NCI-H460 (cell line): ENCODE measurements around the gene RNGTT. TPM values are rescaled to one million over a fixed set of nuclear protein-coding genes. Genes with fewer than 3 reads are reported as not detected.
A peak's percentile ranks its signal among the peaks of the same experiment; 100 is the strongest.
"Not testable (repeated sequence)": the region's sequence is repeated elsewhere in the genome, so short reads cannot be mapped to it uniquely, and the experiment has no call there.

Source experiments
- DNase-seq: peaks from one replicate; pipeline ENCODE4 v3.0.0-alpha.2; 2016; ENCODE audit warnings: low read depth; ENCODE audit errors: extremely low read depth
- total RNA-seq: library from RNA; depleted of rRNA; stranded (reverse); fragments of >200 nt; shearing (Covaris generic); gene quantifications from 2 replicates; pipeline ENCODE4 v1.2.3, GENCODE V29; 2014

RNGTT gene
- total RNA-seq, 1 experiment from 2014 or later, result 24.1 TPM

DNA sequence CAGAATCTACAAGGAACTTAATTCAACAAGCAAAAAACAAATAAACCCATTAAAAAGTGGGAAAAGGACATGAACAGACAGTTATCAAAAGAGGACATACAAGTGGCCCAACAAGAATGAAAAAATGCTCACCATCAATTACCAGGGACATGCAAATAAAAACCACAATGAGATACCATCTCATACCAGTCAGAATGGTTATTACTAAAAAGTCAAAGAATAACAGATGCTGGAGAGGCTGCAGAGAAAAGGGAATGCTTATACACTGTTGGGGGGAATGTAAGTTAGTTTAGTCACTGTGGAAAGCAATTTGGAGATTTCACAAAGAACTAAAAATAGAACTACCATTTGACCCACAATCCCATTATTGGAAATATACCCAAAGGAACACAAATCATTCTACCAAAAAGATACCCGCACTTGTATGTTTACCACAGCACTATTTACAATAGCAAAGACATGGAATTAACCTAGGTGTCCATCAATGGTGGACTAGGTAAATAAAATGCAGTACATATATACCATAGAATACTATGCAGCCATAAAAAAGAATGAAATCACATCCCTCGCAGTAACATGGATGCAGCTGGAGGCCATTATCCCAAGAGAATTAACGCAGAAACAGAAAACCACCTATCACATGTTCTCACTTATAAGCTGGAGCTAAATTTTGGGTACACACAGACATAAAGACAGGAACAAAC lies 48.4 kb downstream of the RNGTT start:
- DNase-seq, result no peak

DNA sequence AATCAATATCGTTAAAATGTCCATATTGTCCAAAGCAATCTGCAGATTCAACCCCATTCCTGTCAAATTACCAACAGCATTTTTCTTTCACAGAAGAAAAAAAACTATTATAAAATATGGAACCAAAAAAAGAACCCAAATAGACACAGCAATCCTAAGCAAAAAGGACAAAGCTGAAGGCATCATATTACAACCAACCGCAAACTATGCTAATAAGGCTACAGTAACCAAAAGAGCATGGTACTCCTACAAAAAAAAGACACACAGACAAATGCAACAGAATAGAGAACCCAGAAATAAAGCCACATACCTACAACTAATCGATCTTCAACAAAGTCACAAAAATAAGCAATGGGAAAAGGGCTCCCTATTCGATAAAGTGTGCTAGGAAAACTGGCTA lies 49.2 kb downstream of the RNGTT start:
- no peak for DNase-seq

DNA sequence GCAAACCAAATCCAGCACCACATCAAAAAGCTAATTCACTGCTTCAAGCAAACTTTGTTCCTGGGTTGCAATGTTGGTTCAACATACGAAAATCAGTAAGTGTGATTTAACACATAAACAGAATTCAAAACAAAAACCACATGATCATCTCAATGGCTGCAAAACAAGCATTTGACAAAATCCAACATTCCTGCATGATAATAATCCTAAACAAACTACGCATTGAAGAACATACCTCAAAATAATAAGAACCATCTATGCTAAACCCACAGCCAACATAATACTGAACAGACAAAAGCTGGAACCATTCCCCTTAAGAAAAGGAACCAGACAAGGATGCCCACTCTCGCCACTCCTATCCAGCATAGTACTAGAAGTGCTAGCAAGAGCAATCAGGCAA lies 49.9 kb downstream of the RNGTT start:
- no peak for DNase-seq

DNA sequence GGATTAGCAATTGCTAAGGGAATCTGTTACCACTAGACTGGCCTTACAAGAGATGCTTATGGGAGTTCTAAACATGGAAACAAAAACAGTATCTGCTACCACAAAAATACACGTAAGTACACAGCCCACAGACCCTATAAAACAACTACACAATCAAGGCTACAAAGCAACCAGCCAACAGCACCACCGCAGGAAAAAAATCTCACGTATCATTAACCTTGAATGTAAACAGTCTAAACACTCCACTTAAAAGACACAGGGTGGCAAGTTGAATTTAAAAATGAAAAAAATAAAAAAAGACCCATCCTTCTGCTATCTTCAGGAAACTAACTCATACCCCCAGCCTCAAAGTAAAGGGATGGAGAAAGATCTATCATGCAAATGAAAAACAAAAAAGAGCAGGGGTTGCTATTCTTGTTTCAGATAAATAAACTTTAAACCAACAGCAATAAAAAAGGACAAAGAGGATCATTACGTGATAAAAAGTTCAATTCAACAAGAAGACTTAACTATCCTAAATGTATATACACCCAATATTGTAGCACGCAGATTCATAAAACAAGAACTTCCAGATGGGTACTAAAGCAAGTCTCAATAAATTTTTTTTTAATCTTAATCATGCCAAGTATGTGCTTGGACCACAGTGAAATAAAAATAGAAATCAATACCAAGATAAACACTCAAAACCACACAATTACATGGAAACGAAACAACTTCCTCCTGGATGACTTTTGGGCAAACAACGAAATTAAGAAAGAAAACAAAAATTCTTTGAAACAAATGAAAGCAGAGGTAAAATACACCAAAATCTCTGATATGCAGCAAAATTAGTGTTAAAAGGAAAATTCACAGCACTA lies 52.3 kb downstream of the RNGTT start:
- DNase-seq, result no peak

DNA sequence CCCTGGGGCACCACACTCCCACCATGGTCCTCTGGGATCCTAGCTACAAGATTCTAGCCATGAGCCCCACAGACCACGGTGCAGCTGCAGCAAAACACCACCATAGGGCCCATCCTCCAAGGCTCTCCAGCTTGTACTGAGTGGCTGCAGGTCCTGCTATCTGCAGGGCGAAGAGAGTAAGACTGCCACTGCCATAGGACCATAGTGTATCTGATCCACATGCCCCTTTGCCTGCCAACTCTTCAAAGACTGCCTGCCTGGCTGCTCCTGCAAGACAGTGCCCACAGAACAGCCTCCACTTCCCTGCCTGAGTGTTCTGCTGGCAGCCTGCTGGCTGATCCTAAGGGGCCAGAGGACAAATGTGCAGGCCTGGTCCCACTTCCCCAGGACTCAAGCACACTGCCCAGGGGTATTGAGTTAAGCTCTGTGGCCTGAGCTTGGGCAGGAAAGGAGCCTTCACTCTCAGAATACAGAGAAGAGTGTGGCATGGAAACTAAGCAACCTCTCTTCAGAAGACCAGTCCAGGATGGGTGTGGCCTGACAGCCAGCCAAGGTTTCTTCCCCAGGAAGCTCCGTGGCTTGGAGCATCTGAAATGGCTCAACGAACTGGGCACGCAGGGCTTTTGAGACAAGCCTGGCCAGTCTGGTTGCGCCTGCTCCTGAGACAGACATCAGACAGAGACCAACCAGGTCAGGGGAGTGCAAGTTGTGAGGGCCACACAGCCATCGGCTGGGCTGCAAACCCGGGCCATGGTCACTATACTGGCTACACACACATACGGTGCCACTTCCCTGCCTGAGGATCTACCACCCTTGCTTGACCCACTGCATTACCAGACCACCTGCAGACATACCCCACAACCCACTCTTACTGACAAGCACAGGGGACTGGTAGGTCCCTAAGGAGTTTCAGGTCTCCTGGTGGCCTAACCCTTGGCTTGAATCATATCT lies 54.5 kb downstream of the RNGTT start:
- no peak for DNase-seq

DNA sequence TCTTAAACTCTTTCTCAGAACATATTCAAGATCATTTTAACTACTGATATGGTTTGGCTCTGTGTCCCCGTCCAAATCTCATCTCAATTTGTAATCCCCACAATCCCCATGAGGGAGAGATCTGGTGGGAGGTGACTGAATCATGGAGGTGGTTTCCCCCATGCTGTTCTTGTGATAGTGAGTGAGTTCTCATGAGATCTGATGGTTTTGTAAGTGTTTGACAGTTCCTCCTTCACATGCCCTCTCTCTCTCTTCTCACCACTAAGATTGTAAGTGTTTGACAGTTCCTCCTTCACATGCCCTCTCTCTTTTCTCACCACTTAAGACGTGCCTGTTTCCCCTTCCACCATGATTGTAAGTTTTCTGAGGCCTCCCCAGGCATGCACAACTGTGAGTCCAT lies 56.3 kb downstream of the RNGTT start:
- not testable (repeated sequence) for DNase-seq

DNA sequence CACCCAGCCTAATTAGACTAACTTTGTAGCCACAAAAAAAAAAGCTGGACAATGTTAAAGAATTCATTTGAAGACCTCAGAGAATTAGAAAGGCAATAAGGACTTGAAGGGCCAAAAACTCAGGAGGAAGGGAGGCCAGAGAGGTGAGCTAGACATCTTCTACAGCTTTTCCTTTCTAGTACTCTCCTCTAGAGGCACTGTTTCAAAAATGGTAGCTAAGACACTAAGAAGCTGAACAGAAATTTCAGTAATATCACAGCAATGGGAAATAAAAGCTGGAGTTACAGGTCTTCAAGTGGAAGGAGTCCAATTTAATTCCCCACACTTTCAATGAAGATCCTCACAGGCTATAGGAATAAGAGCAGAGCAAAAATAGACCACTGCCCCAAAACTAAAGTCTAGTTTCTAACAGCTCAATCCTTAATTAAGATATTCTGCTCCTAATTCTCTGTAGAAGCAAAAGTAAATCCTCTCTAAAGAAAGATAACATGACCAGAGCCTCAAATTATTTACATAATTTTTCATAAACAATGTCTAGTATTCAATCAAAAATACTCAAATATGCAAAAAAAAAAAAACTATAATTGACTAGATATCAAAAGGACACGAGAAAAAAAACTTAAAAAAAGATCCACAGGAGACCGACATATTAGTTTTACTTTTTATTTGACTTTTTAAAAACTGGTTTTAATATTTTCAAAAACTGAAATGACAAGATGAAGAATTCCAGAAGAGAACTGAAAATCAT lies 63.7 kb downstream of the RNGTT start:
- no peak for DNase-seq

DNA sequence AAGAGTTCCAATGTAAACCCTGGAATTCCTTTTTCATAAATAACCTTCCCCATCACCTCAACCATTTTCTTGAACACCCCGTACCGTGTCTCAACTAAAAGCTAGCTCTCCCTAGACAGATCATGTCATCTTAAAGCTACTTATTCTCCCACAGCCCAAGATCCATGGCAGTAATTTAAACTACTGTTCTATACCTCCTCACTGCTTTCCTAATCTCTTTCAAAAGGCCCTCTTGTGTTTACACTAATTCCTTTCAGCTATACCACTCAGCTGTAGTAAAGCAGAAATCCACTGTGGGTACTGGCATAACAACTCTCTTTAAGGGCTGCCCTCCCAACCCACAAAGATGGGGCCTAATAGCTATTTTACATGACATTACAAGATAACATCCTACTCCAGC lies 67.5 kb downstream of the RNGTT start:
- no peak for DNase-seq

DNA sequence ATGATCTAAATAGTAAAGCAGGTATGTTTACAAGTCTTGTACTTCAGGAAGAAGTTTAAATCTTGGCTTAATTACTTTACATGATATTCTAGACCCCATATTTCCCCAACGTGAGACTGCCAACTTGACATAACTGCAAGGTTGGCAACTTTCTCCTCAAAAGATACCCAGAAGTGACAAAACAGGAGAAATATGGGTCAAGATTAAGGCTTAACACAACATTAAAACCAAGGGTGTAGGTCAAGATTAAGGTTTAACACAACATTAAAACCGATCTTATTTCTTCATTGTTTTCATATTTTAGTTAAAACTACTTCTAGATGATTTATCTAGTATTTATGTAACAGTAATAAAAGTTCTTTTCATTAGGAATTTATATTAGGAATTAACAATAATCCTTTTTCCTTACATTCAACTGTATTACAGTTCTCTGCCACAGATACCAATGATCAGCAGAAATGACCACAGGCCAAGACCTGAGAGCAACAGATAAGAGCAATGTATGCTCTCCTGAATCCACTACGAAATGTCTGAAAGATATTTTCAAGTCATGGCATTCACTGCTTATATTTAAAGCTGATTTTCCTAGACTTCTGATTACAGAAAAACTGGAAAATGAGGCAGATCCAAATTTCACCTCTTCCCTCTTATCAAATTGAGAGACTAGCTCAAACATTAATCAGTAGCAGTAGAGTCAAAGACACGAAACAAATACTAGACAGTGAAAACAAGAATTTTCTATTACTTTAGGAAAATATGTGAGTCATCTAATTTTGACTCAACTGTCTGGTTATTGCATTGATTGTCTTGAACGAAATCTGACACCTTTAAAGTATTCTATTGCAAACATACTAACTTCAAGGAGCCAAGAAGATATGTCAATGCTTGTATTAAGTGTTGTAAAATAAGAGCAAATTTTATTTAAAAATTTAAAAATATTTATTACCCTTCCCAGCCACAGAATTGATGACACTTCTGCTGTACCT lies 72.3 kb downstream of the RNGTT start:
- no peak for DNase-seq

DNA sequence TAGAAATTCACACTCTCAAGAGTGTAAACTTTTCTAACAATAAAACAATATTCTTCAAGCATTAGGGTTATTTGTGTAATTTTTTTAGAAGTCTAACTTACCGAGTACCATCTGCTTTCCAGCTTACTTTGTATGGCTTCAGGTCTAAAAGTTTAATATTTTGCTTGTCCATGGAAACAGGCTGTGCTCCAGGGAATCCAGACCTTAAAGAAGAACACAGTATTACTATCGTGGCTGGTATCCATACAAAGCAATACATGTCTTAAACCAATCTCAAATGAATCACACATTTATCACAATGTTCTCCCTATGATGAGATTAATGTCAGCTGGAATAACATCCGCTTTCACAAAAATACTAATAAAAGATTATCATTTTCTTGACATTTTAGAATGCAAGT lies 73.0 kb downstream of the RNGTT start:
- no peak for DNase-seq

DNA sequence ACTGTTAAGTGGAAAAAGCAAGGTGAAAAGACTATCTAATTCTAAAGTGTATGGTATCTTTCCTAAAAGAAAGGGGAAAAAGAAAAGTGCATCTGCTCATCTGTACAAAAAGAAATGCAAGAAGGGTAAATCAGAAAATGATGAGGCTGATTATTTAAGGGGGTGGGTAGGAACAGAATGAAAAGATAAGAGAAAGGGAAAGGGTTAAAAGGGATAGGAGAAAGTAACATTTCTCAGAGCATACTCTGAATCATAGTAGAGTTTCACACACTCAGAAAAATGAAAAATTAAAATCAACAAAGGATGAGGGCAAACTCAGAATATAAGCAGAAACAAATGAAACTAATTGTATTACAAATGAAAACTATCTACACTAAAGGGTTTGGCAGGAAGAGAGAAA lies 79.1 kb downstream of the RNGTT start:
- DNase-seq, result no peak

DNA sequence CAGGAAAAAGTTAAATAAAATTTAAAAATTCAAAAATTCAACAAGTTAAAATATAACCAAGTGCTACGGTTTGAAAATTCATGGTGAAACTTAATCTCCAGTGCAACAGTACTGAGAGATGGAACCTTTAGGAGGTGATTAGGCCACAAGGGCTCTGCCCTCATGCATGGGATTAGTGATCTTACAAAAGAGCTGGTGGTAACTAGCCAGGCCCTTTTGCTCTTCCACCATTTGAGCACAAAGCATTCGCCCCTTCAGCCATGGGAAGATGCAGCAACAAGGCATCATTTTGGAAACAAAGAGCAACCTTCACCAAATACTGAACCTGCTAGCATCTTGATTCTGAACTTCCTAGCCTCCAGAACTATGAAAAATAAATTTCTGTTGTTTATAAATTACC lies 80.9 kb downstream of the RNGTT start:
- no peak for DNase-seq

DNA sequence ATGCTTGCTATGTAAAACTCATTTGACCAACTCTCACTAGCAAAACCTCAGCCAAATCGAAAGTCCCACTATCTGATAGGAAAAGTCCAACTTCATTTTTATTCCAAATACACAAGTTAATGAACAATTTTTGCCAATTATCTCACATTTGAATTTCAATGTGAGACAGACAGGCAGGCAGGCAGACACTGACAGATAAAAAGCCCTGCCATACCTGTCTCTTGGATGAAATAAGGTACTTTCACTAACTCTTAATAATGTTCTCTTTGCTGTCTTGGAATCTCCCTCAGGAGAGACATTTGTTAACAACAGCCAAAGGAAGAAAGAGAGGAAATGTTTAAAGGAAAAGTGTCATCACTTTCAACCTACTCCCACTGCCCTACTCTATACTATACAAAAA lies 82.0 kb downstream of the RNGTT start:
- DNase-seq, result no peak

DNA sequence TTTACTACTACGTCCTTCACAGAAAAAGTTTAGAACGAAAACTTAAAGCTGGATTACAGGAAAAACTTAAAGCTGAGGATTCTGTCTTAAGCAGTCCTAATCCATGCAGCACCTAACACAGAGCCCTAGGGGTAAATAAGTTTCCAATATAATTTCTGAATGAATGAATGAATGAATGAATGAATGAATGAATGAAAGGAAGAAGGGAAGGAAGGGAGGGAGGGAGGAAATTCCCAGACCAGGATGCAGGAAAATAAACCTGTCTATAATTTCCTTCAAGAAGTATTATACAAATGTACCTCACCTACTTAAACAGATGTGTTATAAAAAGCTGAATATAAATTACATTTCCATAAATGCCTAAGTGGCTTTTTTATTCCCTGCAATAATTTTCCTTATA lies 83.4 kb downstream of the RNGTT start:
- DNase-seq, result no peak

DNA sequence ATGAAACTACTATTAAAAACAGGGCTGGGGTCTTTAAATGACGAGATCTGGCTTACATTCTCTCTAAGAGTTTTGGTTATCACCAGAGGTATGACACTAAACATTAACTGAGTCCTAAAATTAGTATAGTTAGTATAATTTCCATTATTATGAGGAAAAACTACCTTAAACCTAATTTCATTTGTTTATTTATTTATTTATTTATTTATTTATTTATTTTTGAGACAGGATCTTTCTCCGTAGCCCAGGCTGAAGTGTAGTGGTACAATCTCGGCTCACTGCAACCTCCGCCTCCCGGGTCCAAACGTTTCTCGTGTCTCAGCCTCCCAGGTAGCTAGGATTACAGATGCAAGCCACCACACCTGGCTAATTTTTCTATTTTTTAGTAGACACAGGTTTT lies 85.5 kb downstream of the RNGTT start:
- no peak for DNase-seq

DNA sequence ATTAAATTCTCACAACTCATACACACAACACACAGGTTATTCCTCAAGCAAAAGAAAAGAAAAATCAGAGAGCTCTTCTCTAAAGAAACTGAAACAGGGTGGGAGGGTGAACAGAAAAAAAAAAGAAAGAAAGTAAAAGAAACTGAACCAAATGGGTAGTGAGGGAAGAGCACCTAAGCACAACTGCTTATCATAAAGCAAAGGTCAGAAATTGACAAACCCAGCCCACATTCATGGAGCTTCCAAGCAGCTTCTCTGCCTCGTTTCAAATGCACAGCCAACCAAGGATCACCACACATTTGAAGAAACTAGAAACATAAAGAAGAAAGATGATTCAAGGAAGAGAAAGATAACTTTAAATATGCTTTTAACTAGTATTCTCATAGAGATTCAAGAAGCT lies 90.5 kb downstream of the RNGTT start:
- no peak for DNase-seq

DNA sequence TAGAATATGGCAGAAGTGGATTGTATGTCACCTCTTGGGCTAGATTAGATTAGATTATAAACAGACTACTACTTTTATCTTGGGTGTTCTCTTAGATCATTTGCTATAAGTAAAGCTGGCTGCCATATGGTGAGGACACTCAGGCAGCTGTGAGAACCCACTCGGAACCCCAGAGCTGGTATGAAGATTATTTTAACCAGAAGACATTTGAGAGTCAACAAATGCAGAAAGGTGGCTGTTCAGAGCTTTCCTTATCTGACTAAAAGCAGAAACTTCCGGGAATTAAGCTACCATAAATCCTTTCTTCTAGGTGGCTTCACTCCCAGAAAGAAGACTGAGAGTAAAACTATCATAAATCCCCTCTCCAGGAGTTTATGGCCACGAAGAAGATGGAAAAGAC lies 91.9 kb downstream of the RNGTT start:
- DNase-seq, result no peak

DNA sequence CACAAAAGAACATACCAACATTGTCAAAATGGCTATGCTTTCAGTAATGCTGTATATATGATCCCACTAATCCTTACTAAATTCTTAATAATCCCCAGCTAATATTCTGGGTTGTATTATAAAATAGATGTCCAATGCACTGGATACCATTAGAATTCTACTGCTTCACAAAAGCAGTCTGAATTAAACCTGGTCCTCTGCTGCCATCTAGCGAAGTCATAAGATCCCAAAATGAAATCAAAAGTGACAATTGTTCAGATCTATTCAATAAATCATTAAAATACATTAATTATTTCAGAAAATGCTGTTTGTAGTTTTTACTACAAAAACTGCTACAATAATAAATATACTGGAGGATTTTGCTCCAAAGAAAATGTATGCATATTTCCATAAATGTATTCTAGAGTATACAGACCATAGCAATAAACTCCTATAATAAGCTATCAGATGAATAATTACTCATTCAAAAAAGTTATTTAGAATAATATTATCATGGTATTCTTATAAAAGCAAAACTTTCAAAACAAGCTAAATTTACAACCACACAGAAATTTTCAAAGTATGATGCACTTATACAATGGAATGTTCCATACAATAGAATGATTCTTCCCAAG lies 92.6 kb downstream of the RNGTT start:
- peak; percentile 52 for DNase-seq
